Endodermal cell (in vitro differentiated cells): ENCODE results near the gene TMED1. TPM values are rescaled to one million over a fixed set of nuclear protein-coding genes. Genes with fewer than 3 reads are reported as not detected.

Source experiments
- DNase-seq: peaks from one replicate; pipeline ENCODE4 v3.0.0-alpha.2; 2017
- H3K27ac ChIP-seq: 2 replicates; pipeline ENCODE4 v1.5.1; 2013; ENCODE audit warnings: mild to moderate bottlenecking, low read depth, low read length, moderate library complexity
- H3K27me3 ChIP-seq: 2 replicates; pipeline ENCODE4 v1.6.1; 2013; ENCODE audit warnings: mild to moderate bottlenecking, low read length, moderate library complexity; ENCODE audit not compliant: insufficient read depth, control insufficient read depth, poor library complexity, severe bottlenecking
- H3K36me3 ChIP-seq: 2 replicates; pipeline ENCODE4 v1.7.0; 2013; ENCODE audit warnings: mild to moderate bottlenecking, low read length, moderate library complexity; ENCODE audit not compliant: control insufficient read depth, insufficient read depth
- H3K4me1 ChIP-seq: one replicate; pipeline ENCODE4 v1.7.0; 2013; ENCODE audit warnings: low read length; ENCODE audit not compliant: control insufficient read depth, insufficient read depth
- H3K4me3 ChIP-seq: 2 replicates; pipeline ENCODE4 v1.5.1; 2013; ENCODE audit warnings: mild to moderate bottlenecking, low read length, moderate library complexity
- H3K9ac ChIP-seq: 2 replicates; pipeline ENCODE4 v1.6.1; 2013; ENCODE audit warnings: mild to moderate bottlenecking, low read length, moderate library complexity; ENCODE audit not compliant: poor library complexity, severe bottlenecking; ENCODE audit errors: extremely low read depth
- H3K9me3 ChIP-seq: 2 replicates; pipeline ENCODE4 v1.6.1; 2013; ENCODE audit warnings: mild to moderate bottlenecking, low read length, moderate library complexity; ENCODE audit not compliant: control insufficient read depth
- H3K27ac Mint-ChIP-seq: 2 replicates; pipeline ENCODE4 v1.8.0; 2020; ENCODE audit warnings: mixed read lengths
- H3K27me3 Mint-ChIP-seq: 2 replicates; pipeline ENCODE4 v1.8.0; 2021; ENCODE audit warnings: mild to moderate bottlenecking, mixed read lengths; ENCODE audit not compliant: insufficient read depth
- H3K36me3 Mint-ChIP-seq: 2 replicates; pipeline ENCODE4 v1.8.0; 2020; ENCODE audit warnings: low read depth, mixed read lengths
- H3K4me1 Mint-ChIP-seq: 2 replicates; pipeline ENCODE4 v1.8.0; 2020; ENCODE audit warnings: mixed read lengths
- H3K4me3 Mint-ChIP-seq: 2 replicates; pipeline ENCODE4 v1.8.0; 2020; ENCODE audit warnings: mild to moderate bottlenecking, moderate library complexity, mixed read lengths
- H3K9me3 Mint-ChIP-seq: 2 replicates; pipeline ENCODE4 v1.8.0; 2020; ENCODE audit warnings: mild to moderate bottlenecking, mixed read lengths
- WGBS, 2 experiments: methylation state at CpG; one replicate each; pipeline versions ENCODE4 v1.1.5 to v1.1.7; 2013; ENCODE audit warnings: missing lambda C conversion rate in 2 of 2, mixed read lengths in 1 of 2; ENCODE audit not compliant: insufficient coverage in 1 of 2, insufficient read length in 1 of 2; 5-methylcytosine and 5-hydroxymethylcytosine counted together
- total RNA-seq, 2 donors: library from RNA; stranded (reverse); fragmentation: NEBNext Ultra II Directional in 1 of 2; extraction: Animal tissue kit (Norgen Biotek cat#: 25700) in 1 of 2; gene quantifications; 2 replicates in 1 of 2; 3 replicates in 1 of 2; pipeline ENCODE4 v1.2.1, GENCODE V29; 2021
- TF ChIP-seq, protein P1 (sequence below): fragments of 200-600 bp; sonication (generic); conservative IDR thresholded peaks from 2 replicates; pipeline ENCODE4 v1.5.0; 2021; ENCODE audit warnings: antibody characterized with exemption, mild to moderate bottlenecking

Gene TMED1
- total RNA-seq, 2 donors from 2014 or later, result 19.7 to 34.5 TPM

DNA sequence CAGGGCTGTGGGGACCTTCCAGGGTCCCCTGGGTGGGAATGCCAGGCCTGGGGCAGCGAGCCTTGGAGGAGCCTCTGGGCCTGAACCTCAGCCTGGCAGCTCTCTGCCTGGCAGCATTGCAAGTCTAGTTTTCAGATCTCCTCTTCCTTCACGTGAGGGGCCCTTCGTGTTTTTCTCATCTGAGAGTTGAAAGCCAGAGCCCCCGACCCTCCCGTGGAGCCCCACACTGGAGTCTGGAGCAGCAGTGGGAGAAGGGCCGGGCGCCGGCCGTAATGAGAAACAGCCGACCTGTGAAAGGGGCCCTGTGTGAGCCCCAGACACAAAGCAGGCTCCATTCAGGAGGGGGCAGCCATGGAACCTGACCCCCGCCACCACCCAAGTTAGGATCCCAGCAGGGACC is 19.3 kb downstream of the TMED1 start:
- no peaks in the 10 kb centered on the region for H3K4me1 Mint-ChIP-seq
- H3K9me3 Mint-ChIP-seq, result no peaks in the 10 kb centered on the region
- H3K9me3 ChIP-seq, result no peaks in the 10 kb centered on the region
- no peak overlapping the region for H3K4me3 ChIP-seq
- 87 to 92% methylated on average over 5 to 11 of the region's 11 CpGs for WGBS, 2 experiments
- TF ChIP-seq, protein P1, sequence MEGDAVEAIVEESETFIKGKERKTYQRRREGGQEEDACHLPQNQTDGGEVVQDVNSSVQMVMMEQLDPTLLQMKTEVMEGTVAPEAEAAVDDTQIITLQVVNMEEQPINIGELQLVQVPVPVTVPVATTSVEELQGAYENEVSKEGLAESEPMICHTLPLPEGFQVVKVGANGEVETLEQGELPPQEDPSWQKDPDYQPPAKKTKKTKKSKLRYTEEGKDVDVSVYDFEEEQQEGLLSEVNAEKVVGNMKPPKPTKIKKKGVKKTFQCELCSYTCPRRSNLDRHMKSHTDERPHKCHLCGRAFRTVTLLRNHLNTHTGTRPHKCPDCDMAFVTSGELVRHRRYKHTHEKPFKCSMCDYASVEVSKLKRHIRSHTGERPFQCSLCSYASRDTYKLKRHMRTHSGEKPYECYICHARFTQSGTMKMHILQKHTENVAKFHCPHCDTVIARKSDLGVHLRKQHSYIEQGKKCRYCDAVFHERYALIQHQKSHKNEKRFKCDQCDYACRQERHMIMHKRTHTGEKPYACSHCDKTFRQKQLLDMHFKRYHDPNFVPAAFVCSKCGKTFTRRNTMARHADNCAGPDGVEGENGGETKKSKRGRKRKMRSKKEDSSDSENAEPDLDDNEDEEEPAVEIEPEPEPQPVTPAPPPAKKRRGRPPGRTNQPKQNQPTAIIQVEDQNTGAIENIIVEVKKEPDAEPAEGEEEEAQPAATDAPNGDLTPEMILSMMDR, result no peak
- H3K9ac ChIP-seq, result no peak overlapping the region
- no peaks in the 10 kb centered on the region for H3K27me3 ChIP-seq
- DNase-seq, result peak; percentile 24
- H3K27ac ChIP-seq, result no peak overlapping the region
- peaks cover 39% of the 10 kb centered on the region for H3K36me3 ChIP-seq
- no peak overlapping the region for H3K4me3 Mint-ChIP-seq
- no peaks in the 10 kb centered on the region for H3K4me1 ChIP-seq
- peak overlapping the region; percentile 87 for H3K27ac Mint-ChIP-seq
- no peaks in the 10 kb centered on the region for H3K27me3 Mint-ChIP-seq
- peaks cover 39% of the 10 kb centered on the region for H3K36me3 Mint-ChIP-seq

DNA sequence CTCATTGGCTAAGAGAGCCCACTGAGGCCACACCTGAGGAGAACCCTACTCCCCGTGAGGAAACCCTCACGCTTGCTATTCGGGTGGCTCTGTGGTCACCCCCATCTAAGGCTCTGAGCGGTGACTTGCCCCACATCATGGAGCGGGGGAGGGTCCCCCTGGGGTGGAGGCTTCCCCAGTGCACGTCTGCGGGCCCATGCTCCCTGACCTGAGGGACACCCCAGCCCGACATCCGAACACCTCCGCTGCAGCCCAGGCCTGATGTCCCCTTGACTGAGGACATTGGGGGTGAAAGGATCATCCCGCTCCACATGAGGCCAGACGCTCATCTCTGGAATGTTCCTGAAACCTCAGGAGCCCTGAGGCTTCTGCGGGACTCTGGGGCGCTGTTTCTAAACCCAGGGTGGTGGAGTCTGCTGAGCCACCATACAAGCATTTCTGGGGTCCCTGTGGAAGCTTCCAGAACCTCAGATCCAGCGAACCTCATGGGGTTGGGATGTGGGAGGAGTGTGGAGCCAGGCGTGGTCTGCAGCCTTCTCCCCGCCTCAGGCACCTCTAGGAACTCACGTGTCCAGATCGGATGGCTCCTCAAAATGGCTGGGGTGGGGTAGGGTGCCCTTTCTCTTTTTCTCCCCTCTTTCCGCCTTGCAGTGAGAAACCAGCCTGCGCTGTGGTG is 19.9 kb downstream of the TMED1 start:
- peaks cover 41% of the 10 kb centered on the region for H3K36me3 ChIP-seq
- peak; percentile 43 for DNase-seq
- peaks cover 35% of the 10 kb centered on the region for H3K36me3 Mint-ChIP-seq
- H3K9ac ChIP-seq, result no peak overlapping the region
- H3K27ac Mint-ChIP-seq, result peak overlapping the region; percentile 87
- H3K9me3 Mint-ChIP-seq, result no peaks in the 10 kb centered on the region
- H3K27ac ChIP-seq, result no peak overlapping the region
- no peaks in the 10 kb centered on the region for H3K4me1 Mint-ChIP-seq
- TF ChIP-seq, protein P1, result no peak
- H3K4me3 Mint-ChIP-seq, result no peak overlapping the region
- no peaks in the 10 kb centered on the region for H3K9me3 ChIP-seq
- no peaks in the 10 kb centered on the region for H3K27me3 ChIP-seq
- H3K4me1 ChIP-seq, result no peaks in the 10 kb centered on the region
- 95 to 98% methylated on average over 15 to 21 of the region's 21 CpGs for WGBS, 2 experiments
- no peak overlapping the region for H3K4me3 ChIP-seq
- no peaks in the 10 kb centered on the region for H3K27me3 Mint-ChIP-seq

DNA sequence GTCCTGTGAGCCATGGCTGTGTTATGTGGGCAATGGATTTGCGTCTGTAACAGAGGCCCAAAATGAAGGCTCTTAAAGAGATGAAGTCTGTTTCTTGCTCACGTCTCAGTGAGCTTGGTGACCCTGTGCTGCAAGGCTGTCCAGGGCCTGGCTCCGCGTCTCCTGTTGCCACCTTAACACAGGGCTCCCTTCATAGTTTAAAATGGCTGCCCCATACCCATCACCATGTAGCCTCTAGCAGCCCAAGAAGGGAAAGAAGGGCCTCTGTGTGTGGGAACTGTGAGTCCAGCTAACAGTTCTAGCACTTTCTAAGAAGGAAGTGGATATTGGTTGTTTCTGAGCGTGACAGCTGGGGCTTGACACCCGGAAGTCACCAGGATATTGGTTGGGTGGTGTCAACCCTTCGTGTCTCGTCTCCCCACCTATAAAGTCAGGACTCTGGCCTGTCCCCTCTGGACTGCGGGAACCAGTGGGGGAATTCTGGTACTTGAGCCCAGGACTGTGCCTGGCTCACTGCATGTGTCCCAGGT is 20.9 kb downstream of the TMED1 start:
- Mint-ChIP-seq H3K4me1 (no peaks in the 10 kb centered on the region), H3K27ac (peak overlapping the region; percentile 37), H3K27me3 (no peaks in the 10 kb centered on the region), H3K4me3 (no peak overlapping the region), H3K36me3 (peaks cover 26% of the 10 kb centered on the region), H3K9me3 (no peaks in the 10 kb centered on the region)
- WGBS, 2 experiments, result 97% methylated on average over 7 to 9 of the region's 9 CpGs
- no peak for DNase-seq
- Histone ChIP-seq H3K27ac (no peak overlapping the region), H3K9ac (no peak overlapping the region), H3K9me3 (no peaks in the 10 kb centered on the region), H3K27me3 (no peaks in the 10 kb centered on the region), H3K4me1 (no peaks in the 10 kb centered on the region), H3K4me3 (no peak overlapping the region), H3K36me3 (peaks cover 31% of the 10 kb centered on the region)
- TF ChIP-seq, protein P1, result no peak
